H1 (cell line): Measurements from ENCODE around the gene CPD.

Experiments used
- BACH1 ChIP-seq: IDR thresholded peaks from 2 replicates; pipeline ENCODE4 v1.6.1; 2012; ENCODE audit warnings: low read length, improper control_type of control experiment
- CHD2 ChIP-seq: IDR thresholded peaks from 2 replicates; pipeline ENCODE4 v1.6.1; 2012; ENCODE audit warnings: low read length, improper control_type of control experiment
- CTCF ChIP-seq, 3 experiments: IDR thresholded peaks; 1 replicate in 2 of 3; 2 replicates in 1 of 3; pipeline versions ENCODE4 v1.5.1 to v1.6.1; 2011; ENCODE audit warnings: low read length in 3 of 3, mild to moderate bottlenecking in 3 of 3, inconsistent platforms in 2 of 3, low read depth in 1 of 3, moderate library complexity in 1 of 3; ENCODE audit not compliant: insufficient read depth in 1 of 3; ENCODE audit errors: control extremely low read depth in 1 of 3
- EP300 ChIP-seq, 2 experiments: IDR thresholded peaks; 1 replicate in 1 of 2; 2 replicates in 1 of 2; pipeline ENCODE4 v1.6.1; 2011 to 2012; ENCODE audit warnings: low read depth in 2 of 2, low read length in 2 of 2, mild to moderate bottlenecking in 2 of 2, borderline replicate concordance in 1 of 2, inconsistent platforms in 1 of 2, moderate library complexity in 1 of 2
- FOSL1 ChIP-seq: IDR thresholded peaks from 2 replicates; pipeline ENCODE4 v1.6.1; 2011; ENCODE audit warnings: mild to moderate bottlenecking, low read depth, low read length, moderate library complexity; ENCODE audit not compliant: insufficient read depth
- GABPA ChIP-seq: IDR thresholded peaks from 2 replicates; pipeline ENCODE4 v1.6.1; 2011; ENCODE audit warnings: mild to moderate bottlenecking, low read length, moderate library complexity, borderline replicate concordance; ENCODE audit not compliant: insufficient read depth
- KDM1A ChIP-seq: fragments of 200-600, 300-600 bp; sonication (generic); IDR thresholded peaks from 2 replicates; pipeline ENCODE4 v1.7.1; 2016; ENCODE audit warnings: mild to moderate bottlenecking, low read length, borderline replicate concordance
- KDM5A ChIP-seq: fragments of 200-600 bp; IDR thresholded peaks from 2 replicates; pipeline ENCODE4 v1.7.1; 2012; ENCODE audit warnings: mild to moderate bottlenecking, low read length, inconsistent platforms, mixed read lengths
- POLR2AphosphoS5 ChIP-seq: IDR thresholded peaks from 2 replicates; pipeline ENCODE4 v1.6.1; 2011; ENCODE audit warnings: low read depth, low read length
- SP1 ChIP-seq: IDR thresholded peaks from 2 replicates; pipeline ENCODE4 v1.6.1; 2011; ENCODE audit warnings: low read depth, low read length
- ZNF274 ChIP-seq: IDR thresholded peaks from 2 replicates; pipeline ENCODE4 v1.7.0; 2012; ENCODE audit warnings: low read length, borderline replicate concordance; ENCODE audit errors: extremely low read depth

- TF ChIP-seq BACH1, result no peak
- no peak for TF ChIP-seq CHD2
- no peak for TF ChIP-seq EP300 (IDR thresholded peaks at IDR 0.05; ENCODE audit: borderline replicate concordance in 1 of 2, low read depth in 2 of 2, low read length in 2 of 2)
- TF ChIP-seq CTCF (IDR thresholded peaks at IDR 0.05; ENCODE audit: control extremely low read depth in 1 of 3, insufficient read depth in 1 of 3, low read depth in 1 of 3, low read length in 3 of 3), result no peak
- TF ChIP-seq GABPA, result no peak
- TF ChIP-seq SP1, result no peak
- TF ChIP-seq ZNF274, result no peak
- TF ChIP-seq KDM5A, result no peak
- no peak for TF ChIP-seq POLR2AphosphoS5
- TF ChIP-seq FOSL1, result no peak
- TF ChIP-seq KDM1A, result no peak
Measured at GRCh38 chr17:30379903-30380381, 1.2 kb downstream of the CPD start.
